Activated CD8-positive, alpha-beta memory T cell treated with anti-CD3 and anti-CD28 coated beads for 24 hours (primary cell): ENCODE data around the gene FBXW5.

Experiments
- DNase-seq: peaks from one replicate; pipeline ENCODE4 v3.0.0-alpha.2; 2020

The FBXW5 gene

GRCh38 chr9:136978073-136978864 lies 33.7 kb upstream of the FBXW5 start:
- peak; percentile 87 for DNase-seq

GRCh38 chr9:136977649-136978072 lies 33.1 kb upstream of the FBXW5 start:
- DNase-seq, result no peak

GRCh38 chr9:136977223-136977622 lies 32.7 kb upstream of the FBXW5 start, which contains the start of gene PTGDS:
Gene PTGDS (plus strand): TSS chr9:136977504. CDS start chr9:136977579, 75 bp downstream.
- DNase-seq, result no peak

- no peak for DNase-seq
These were observed 31.1 kb upstream of the FBXW5 start for GRCh38 chr9:136975644-136976043.

GRCh38 chr9:136974817-136975535 lies 30.4 kb upstream of the FBXW5 start:
- no peak for DNase-seq

GRCh38 chr9:136973618-136974617 lies 29.4 kb upstream of the FBXW5 start:
- no peak for DNase-seq

- no peak for DNase-seq
These were observed 28.2 kb upstream of the FBXW5 start for GRCh38 chr9:136972743-136973142.

- no peak for DNase-seq
These were observed 27.8 kb upstream of the FBXW5 start for GRCh38 chr9:136972335-136972734.

- DNase-seq, result no peak
These were observed 27.2 kb upstream of the FBXW5 start for GRCh38 chr9:136971746-136972145.

GRCh38 chr9:136970361-136970760 lies 25.8 kb upstream of the FBXW5 start:
- no peak for DNase-seq

- DNase-seq, result no peak
These were observed 25.2 kb upstream of the FBXW5 start for GRCh38 chr9:136969774-136970173.

GRCh38 chr9:136969150-136969549 lies 24.6 kb upstream of the FBXW5 start:
- no peak for DNase-seq

- DNase-seq, result no peak
These were observed 24.0 kb upstream of the FBXW5 start for GRCh38 chr9:136968333-136969127.

GRCh38 chr9:136965771-136966484 lies 21.4 kb upstream of the FBXW5 start:
- no peak for DNase-seq

- no peak for DNase-seq
These were observed 20.4 kb upstream of the FBXW5 start for GRCh38 chr9:136964833-136965422.

GRCh38 chr9:136964171-136964689 lies 19.7 kb upstream of the FBXW5 start:
- no peak for DNase-seq

GRCh38 chr9:136963751-136964150 lies 19.2 kb upstream of the FBXW5 start:
- no peak for DNase-seq

- DNase-seq, result no peak
These were observed 18.8 kb upstream of the FBXW5 start for GRCh38 chr9:136963341-136963740.

GRCh38 chr9:136962701-136963248 lies 18.2 kb upstream of the FBXW5 start:
- no peak for DNase-seq

- DNase-seq, result no peak
These were observed 17.6 kb upstream of the FBXW5 start for GRCh38 chr9:136962163-136962562.
